ENCODE measurements around the gene NRF1.

NRF1 gene

DNA sequence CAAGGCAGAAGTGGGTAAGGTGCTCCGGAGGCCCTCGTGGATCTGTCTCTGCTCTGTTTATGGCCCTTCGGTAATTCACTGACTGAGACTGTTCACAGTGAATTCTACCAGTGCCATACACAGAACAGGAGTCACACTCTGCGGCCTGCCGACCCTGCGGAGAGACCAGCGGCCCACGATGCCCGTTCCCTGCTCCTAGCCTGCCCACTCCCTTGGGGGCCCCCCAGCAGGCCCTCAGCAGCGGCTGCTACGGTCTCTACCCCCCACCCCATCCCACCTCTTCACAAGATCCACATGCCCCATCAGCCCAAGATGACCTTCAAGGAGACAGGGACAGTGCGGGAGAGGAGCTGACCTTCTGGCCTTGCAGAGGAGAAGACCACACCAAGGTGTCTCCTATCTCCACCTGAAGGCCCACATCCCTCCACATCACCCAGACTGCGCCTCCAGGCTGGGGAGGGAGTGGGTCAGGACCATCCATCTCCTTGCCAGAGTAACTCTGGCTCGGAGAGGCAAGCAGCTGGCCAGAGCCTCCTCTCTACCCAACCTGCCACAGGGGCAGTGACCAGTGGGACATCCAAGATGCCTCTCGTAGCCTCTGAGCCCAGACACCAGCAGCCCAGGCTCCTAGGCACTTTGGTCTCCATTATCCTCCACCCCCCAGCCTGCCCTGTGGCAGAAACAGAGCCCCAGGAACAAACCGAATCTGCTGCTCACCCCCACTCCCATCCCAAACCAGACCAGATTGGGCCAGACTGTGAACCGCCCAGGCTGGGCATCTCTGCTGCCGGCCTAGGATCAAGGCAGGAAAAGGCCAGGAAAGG lies 163.6 kb downstream of the NRF1 start:
- H4K20me1 ChIP-seq: peaks cover 0 to 90% (median 55%) of the 10 kb centered on the region in 11 experiments; a peak in 17 of 22 replicates
- H3K4me2 ChIP-seq: peak overlapping the region in 9 of 11 experiments; percentile 83 to 99 (median 93); a peak in 16 of 22 replicates
- no peak for TF ChIP-seq Cebpa-rat (IDR thresholded peaks at IDR 0.05)
- H3K4me1 ChIP-seq: peaks cover 33 to 87% (median 77%) of the 10 kb centered on the region in 10 experiments
- H3K27ac ChIP-seq: no peak overlapping the region
- peaks cover 0 to 15% (median 8%) of the 10 kb centered on the region in 11 experiments; a peak in 10 of 22 replicates for H3K9me3 ChIP-seq (replicated peaks in 1 of 11)
- H3K36me3 ChIP-seq: no peaks in the 10 kb centered on the region
- no peak overlapping the region for H3K4me3 ChIP-seq
- peaks cover 51 to 86% (median 62%) of the 10 kb centered on the region in 11 experiments for H3K27me3 ChIP-seq
- H3K9ac ChIP-seq: 0 out of 22 replicates have a peak overlapping the region, but pooled peaks of 1 of the 11 experiments have one; percentile 1

DNA sequence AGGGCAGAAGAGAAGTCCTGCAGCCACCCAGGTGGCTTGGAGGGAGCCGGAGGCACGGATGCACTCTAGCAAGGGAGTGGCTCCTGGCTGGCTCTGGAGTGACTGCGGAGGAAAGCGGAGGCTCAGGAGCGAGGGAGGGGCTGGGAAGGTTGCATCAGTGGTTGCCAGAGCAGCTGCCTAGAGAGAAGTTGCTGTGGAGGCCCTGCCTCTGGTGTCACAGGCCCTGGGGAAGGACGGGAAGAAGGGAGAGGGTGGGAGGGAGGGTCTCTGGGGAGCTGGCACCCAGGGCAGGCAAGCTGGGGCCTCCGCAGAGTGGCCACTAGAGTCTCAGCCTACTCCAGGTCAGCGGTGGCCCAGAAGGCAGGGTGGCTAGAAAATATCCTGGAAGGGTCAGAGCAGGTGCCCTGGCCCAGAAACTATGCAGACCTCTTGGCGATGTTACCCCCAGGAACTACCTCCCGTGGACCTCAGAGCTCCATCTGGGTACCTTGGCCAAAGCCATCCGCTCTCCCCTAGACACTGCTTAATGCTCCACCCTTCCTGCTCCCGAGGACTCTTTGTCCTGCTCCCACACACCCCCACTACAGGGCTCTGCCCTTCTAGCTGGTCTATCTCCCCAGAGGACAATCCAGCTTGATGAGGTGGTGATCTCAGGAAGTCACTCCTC lies 164.3 kb downstream of the NRF1 start:
- no peak overlapping the region for H3K4me3 ChIP-seq
- H3K27me3 ChIP-seq: peaks cover 58 to 93% (median 69%) of the 10 kb centered on the region in 11 experiments
- peaks cover 0 to 15% (median 8%) of the 10 kb centered on the region in 11 experiments; a peak in 10 of 22 replicates for H3K9me3 ChIP-seq (replicated peaks in 1 of 11)
- no peak for TF ChIP-seq Cebpa-rat (IDR thresholded peaks at IDR 0.05)
- no peak overlapping the region for H3K27ac ChIP-seq
- H4K20me1 ChIP-seq: peaks cover 0 to 88% (median 61%) of the 10 kb centered on the region in 11 experiments; a peak in 17 of 22 replicates
- peak overlapping the region in 7 of 11 experiments; percentile 83 to 99 (median 95); a peak in 13 of 22 replicates for H3K4me2 ChIP-seq
- no peaks in the 10 kb centered on the region for H3K36me3 ChIP-seq
- peaks cover 31 to 86% (median 76%) of the 10 kb centered on the region in 10 experiments for H3K4me1 ChIP-seq
- no peak overlapping the region for H3K9ac ChIP-seq

DNA sequence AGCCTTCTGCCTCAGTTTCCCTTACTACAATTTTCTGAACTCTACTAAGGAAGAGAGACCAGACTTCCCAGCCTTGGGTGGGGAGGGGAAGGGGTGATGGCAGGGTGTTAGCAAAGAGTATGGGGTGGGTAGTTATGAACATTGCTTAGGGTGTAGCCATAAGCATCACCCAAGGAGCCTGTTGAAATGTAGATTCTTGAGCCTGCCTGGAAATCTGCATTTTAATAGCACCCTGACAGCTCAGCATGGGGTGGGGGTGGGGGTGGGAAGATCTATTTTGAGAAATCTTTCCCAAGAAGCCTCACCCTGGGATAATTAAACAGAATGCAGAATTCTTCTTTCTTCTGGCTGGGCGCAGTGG lies 164.8 kb downstream of the NRF1 start:
- Histone ChIP-seq H3K9ac (no peak overlapping the region), H3K4me3 (no peak overlapping the region), H4K20me1 (peaks cover 0 to 91% (median 66%) of the 10 kb centered on the region in 11 experiments; a peak in 19 of 22 replicates), H3K4me2 (peak overlapping the region in 5 of 11 experiments; percentile 15 to 40 (median 40); a peak in 5 of 22 replicates), H3K9me3 (replicated peaks in 1 of 11) (peaks cover 0 to 15% (median 8%) of the 10 kb centered on the region in 11 experiments; a peak in 10 of 22 replicates), H3K27me3 (peaks cover 64 to 99% (median 74%) of the 10 kb centered on the region in 11 experiments), H3K27ac (no peak overlapping the region), H3K4me1 (peaks cover 31 to 86% (median 76%) of the 10 kb centered on the region in 10 experiments), H3K36me3 (no peaks in the 10 kb centered on the region)
- TF ChIP-seq Cebpa-rat (IDR thresholded peaks at IDR 0.05): no peak

DNA sequence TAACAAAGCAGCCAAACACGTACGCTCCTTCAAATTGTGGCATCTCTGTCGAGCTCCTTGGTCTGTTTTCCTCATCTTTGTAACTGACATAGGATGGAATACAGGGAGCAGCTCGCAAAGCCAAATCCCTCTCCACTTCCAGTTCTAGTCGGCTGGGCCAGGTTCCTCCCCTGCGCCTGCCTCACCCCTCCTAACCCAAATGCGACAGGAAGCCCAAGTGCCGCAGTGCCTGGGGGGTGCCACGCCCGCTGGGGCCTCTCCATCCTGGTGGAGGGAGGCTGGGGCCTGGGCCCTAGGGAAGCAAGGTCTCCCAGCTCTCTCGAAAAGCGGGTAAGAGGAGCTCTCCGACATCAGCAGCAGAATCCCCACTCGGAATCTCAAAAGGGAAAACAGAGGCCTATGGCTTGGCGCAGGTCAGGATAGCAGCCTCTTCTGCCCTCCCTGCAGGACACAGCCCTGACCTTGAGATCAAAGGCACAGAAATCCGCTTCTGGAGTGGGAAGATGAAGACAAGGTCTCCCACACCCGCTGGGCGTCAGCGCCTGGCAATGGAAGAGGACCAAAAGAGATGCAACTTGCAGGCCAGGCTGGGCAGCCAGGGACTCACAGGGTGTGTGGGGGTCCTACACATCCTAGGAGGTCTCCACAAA lies 165.8 kb downstream of the NRF1 start:
- H3K27me3 ChIP-seq: peaks cover 73 to 99% (median 84%) of the 10 kb centered on the region in 11 experiments
- H3K27ac ChIP-seq: no peak overlapping the region
- H3K4me2 ChIP-seq: peak overlapping the region in 9 of 11 experiments; percentile 26 to 56 (median 38); a peak in 17 of 22 replicates
- no peak overlapping the region for H3K9ac ChIP-seq
- H4K20me1 ChIP-seq: peaks cover 0 to 91% (median 76%) of the 10 kb centered on the region in 11 experiments; a peak in 19 of 22 replicates
- H3K36me3 ChIP-seq: no peaks in the 10 kb centered on the region
- no peak for TF ChIP-seq Cebpa-rat (IDR thresholded peaks at IDR 0.05)
- no peak overlapping the region; a peak in 1 of 20 replicates for H3K4me3 ChIP-seq
- peaks cover 33 to 86% (median 73%) of the 10 kb centered on the region in 10 experiments for H3K4me1 ChIP-seq
- H3K9me3 ChIP-seq (replicated peaks in 1 of 11): peaks cover 0 to 15% (median 9%) of the 10 kb centered on the region in 11 experiments; a peak in 10 of 22 replicates

DNA sequence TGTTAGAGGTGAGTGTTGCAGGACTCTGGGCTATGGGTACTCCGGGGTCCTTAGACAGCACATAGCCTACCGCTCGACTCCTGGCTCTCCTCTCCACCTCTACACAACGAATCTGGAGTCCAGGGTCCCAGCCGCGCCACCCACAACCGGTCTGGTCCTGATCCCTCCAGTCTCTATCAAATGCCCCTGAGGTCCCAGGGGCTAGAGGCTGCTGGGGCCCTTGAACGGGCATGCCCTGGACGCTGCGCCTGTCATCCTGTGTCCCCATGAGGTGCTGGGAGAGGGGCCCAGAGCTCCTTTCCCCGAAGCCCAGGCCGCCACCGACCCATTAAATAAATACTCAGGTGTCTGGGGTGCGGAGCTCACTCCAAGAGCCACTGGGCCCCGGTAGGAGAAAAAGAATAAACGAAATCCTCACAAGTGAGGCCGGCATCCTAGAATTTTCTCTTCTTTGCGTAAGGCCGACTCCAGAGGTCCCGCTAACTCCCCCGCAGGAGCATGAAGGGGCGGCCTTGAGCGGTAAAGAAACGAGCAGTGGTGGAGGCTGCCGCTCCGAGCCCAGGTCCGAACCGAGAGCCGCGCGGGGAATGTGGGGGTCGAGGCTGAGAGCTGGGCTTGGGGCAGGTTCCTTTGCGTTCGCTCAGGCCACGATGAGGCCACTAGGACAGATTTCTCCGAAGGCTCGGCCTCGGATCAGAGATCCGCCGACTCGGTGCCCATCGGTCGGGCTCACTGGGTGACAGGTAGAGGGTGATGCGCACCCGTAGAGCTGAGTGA lies 166.7 kb downstream of the NRF1 start:
- peak overlapping the region in 2 of 11 experiments; percentile 40 to 56; a peak in 2 of 22 replicates for H3K4me2 ChIP-seq
- peak overlapping the region in 1 of 10 experiments; percentile 64; a peak in 1 of 20 replicates for H3K4me3 ChIP-seq
- H3K9ac ChIP-seq: no peak overlapping the region

DNA sequence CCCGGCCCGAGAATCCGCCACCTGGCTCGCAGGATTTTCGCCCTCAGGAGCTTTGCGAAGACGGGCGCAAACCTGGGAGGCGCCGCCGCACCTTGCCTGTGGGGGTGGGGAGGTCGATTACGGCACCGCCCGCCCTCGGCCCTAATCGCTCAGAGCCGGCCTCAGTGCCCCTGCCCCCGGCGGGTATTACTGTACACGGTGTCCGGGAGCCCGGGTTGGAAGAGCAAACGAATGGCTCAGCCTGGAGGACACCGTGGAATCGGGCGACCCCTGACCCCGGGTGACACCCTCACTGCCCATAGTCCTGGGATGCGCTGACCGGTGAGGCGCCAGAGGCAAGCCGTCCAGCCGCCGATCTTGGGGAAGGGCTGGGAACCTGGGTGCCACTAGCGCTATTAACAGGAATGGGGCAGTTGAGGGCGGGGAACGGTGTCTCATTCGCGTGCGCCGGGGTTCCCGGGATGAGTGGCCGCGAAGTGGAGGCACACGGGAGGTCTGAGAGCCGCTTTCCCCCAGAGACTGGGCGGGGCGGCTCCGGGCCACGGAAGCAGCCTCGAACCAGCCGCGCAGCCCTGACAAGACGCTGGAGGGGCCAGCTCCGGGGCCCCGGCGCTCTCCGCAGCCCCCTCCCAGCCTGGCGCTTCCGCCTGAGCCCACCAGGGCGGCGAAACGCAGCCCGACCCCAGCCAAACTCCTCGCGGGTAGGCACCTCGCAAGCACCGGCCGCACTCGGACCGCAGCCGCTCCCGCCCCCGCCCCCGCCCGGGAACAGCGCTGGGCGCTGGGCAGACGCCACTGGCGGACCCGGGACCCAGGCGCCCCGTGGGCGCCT lies 167.5 kb downstream of the NRF1 start:
- Histone ChIP-seq H3K9me3 (replicated peaks in 1 of 11) (peaks cover 0 to 22% (median 9%) of the 10 kb centered on the region in 11 experiments; a peak in 10 of 22 replicates), H3K4me3 (peak overlapping the region; percentile 50 to 75 (median 63)), H3K4me2 (peak overlapping the region; percentile 81 to 99 (median 98)), H3K27ac (no peak overlapping the region), H3K4me1 (peaks cover 21 to 73% (median 61%) of the 10 kb centered on the region in 10 experiments), H3K9ac (peak overlapping the region in 2 of 11 experiments; percentile 31 to 42; a peak in 3 of 22 replicates), H3K27me3 (peaks cover 90 to 100% (median 98%) of the 10 kb centered on the region in 11 experiments), H4K20me1 (peaks cover 0 to 91% (median 80%) of the 10 kb centered on the region in 11 experiments; a peak in 19 of 22 replicates), H3K36me3 (no peaks in the 10 kb centered on the region)
- TF ChIP-seq Cebpa-rat (IDR thresholded peaks at IDR 0.05): no peak

More for the DNA sequence above, 166.7 kb downstream of the NRF1 start:
- Histone ChIP-seq H3K27me3 (peaks cover 82 to 99% (median 93%) of the 10 kb centered on the region in 11 experiments), H3K36me3 (no peaks in the 10 kb centered on the region), H4K20me1 (peaks cover 0 to 91% (median 81%) of the 10 kb centered on the region in 11 experiments; a peak in 19 of 22 replicates), H3K27ac (no peak overlapping the region), H3K9me3 (replicated peaks in 1 of 11) (peaks cover 0 to 21% (median 9%) of the 10 kb centered on the region in 11 experiments; a peak in 10 of 22 replicates), H3K4me1 (peaks cover 27 to 81% (median 68%) of the 10 kb centered on the region in 10 experiments)
- TF ChIP-seq Cebpa-rat (IDR thresholded peaks at IDR 0.05): no peak

Data from BLaER1 treated with 17β-estradiol and CSF1 and Interleukin-3, amounts not matched to agents 10 nM and 100 nM (cell line).